Measurements from ENCODE around the gene FBXW8.

- TF ChIP-seq EZH2 (IDR thresholded peaks at IDR 0.05; ENCODE audit: low read length, unreplicated experiment) (no peak), CTCF (conservative IDR thresholded peaks at IDR 0.05; ENCODE audit: low read depth, low read length) (no peak), EZH2phosphoT487 (IDR thresholded peaks at IDR 0.05; ENCODE audit: borderline replicate concordance, low read length) (no peak)
These were observed 91.5 kb downstream of the FBXW8 start for GRCh38 chr12:117002051-117002817.
